Right lobe of liver (tissue), 4 donors: ENCODE results near the gene PHGDH.

Source experiments
- POLR2A ChIP-seq: fragments of 450-650 bp; IDR thresholded peaks from one replicate; pipeline ENCODE4 v1.6.1; 2017; ENCODE audit warnings: antibody characterized with exemption, mild to moderate bottlenecking
- TF ChIP-seq, protein P1 (sequence below), 4 donors: fragments of 200-600 bp in 3 of 4; fragments of 450-650 bp in 1 of 4; IDR thresholded peaks; one replicate each; pipeline versions ENCODE4 v1.5.1 to v1.8.0; 2016 to 2022; ENCODE audit warnings: antibody characterized with exemption in 4 of 4, mild to moderate bottlenecking in 2 of 4
- donor health status: DM: no; HTN: no; CAD: no.
- donor health status: DM: no; HTN: no; CAD: no.
- donor health status: DM: no; HTN: yes; CAD: no.

DNA sequence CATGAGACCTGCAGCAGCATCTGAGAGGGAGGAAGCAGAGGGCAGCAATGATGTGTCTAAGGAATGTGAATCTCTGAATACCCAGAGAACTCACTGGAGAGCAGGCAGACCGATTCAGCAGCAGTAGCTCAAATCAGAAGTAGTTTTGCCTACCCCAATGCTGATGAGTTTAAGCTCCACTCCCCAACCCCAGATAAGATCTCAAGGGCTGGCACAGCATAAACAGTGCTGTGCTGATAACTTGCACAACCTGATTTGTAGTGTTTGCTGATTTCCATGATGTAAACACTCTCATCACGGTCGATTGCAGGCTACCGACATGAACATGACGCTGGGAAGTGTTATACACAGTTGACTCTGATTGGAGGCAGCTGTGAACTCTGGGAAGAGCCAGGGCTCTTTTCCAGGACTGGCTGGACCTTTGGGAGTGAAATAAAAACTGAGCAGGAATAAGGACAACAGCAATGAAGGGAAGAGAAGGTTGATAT is 68.2 kb downstream of the PHGDH start:
- TF ChIP-seq, protein P1, sequence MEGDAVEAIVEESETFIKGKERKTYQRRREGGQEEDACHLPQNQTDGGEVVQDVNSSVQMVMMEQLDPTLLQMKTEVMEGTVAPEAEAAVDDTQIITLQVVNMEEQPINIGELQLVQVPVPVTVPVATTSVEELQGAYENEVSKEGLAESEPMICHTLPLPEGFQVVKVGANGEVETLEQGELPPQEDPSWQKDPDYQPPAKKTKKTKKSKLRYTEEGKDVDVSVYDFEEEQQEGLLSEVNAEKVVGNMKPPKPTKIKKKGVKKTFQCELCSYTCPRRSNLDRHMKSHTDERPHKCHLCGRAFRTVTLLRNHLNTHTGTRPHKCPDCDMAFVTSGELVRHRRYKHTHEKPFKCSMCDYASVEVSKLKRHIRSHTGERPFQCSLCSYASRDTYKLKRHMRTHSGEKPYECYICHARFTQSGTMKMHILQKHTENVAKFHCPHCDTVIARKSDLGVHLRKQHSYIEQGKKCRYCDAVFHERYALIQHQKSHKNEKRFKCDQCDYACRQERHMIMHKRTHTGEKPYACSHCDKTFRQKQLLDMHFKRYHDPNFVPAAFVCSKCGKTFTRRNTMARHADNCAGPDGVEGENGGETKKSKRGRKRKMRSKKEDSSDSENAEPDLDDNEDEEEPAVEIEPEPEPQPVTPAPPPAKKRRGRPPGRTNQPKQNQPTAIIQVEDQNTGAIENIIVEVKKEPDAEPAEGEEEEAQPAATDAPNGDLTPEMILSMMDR (IDR thresholded peaks at IDR 0.05), result no peak
- TF ChIP-seq POLR2A, result peak; percentile 80
